SK-N-SH (cell line): Measurements from ENCODE around the gene CES3. TPM values are rescaled to one million over a fixed set of nuclear protein-coding genes. Genes with fewer than 3 reads are reported as not detected.
"Not testable (repeated sequence)": the region's sequence is repeated elsewhere in the genome, so short reads cannot be mapped to it uniquely, and the experiment has no call there.

ENCODE experiments used
- CTCF ChIA-PET: fragments of 300-600, 350-600 bp; formaldehyde crosslinking; extraction: SDS; loops from one replicate; lab custom pipeline; 2021; lab: Yijun Ruan, JAX
- POLR2A ChIA-PET: fragments of 350-600 bp; sonication (Branson Sonifier 250); formaldehyde crosslinking; extraction: SDS; loops from one replicate; lab custom pipeline; 2020; ENCODE audit warnings: antibody characterized with exemption, inconsistent platforms; lab: Yijun Ruan, JAX
- DNase-seq: peaks from one replicate; pipeline ENCODE4 v3.0.0; 2012
- H2AFZ ChIP-seq: fragments of 200-600 bp; sonication (generic); 2 replicates; pipeline ENCODE4 v1.8.1; 2016; ENCODE audit warnings: antibody characterized with exemption, mild to moderate bottlenecking, low read depth
- H3F3A ChIP-seq: fragments of 200-600 bp; sonication (generic); replicated peaks from 2 replicates; pipeline ENCODE3; 2016; ENCODE audit warnings: antibody characterized with exemption, mild to moderate bottlenecking; ENCODE audit not compliant: insufficient read depth
- H3K27ac ChIP-seq, 2 experiments: fragments of 200-500 bp in 1 of 2; fragments of 200-600 bp in 1 of 2; sonication (Bioruptor generic) in 1 of 2; sonication (generic), shearing (Covaris generic) in 1 of 2; 2 replicates each; pipeline versions ENCODE4 v1.5.1 to v1.6.1; 2014 to 2016; ENCODE audit warnings: low read depth in 2 of 2, inconsistent platforms in 1 of 2, low read length in 1 of 2, mild to moderate bottlenecking in 1 of 2, mixed read lengths in 1 of 2
- H3K27me3 ChIP-seq: fragments of 200-600 bp; sonication (generic), shearing (Covaris generic); 2 replicates; pipeline ENCODE4 v1.6.1; 2016; ENCODE audit warnings: mixed run types; ENCODE audit not compliant: insufficient read depth
- H3K36me3 ChIP-seq, 2 experiments: fragments of 200-500 bp in 1 of 2; fragments of 200-600 bp in 1 of 2; sonication (Bioruptor generic) in 1 of 2; sonication (generic) in 1 of 2; replicated peaks in 1 of 2; 2 replicates each; pipeline versions ENCODE3 to v1.5.1; 2014 to 2016; ENCODE audit warnings: low read length in 1 of 2, mild to moderate bottlenecking in 1 of 2; ENCODE audit not compliant: insufficient read depth in 2 of 2, control insufficient read depth in 1 of 2
- H3K4me1 ChIP-seq, 2 experiments: fragments of 200-500 bp in 1 of 2; fragments of 200-600 bp in 1 of 2; sonication (Bioruptor generic) in 1 of 2; sonication (generic), shearing (Covaris generic) in 1 of 2; 2 replicates each; pipeline versions ENCODE4 v1.5.1 to v1.6.1; 2014 to 2016; ENCODE audit warnings: low read depth in 1 of 2, low read length in 1 of 2, mixed run types in 1 of 2; ENCODE audit not compliant: insufficient read depth in 2 of 2, control insufficient read depth in 1 of 2
- H3K4me2 ChIP-seq: fragments of 200-600 bp; sonication (generic), shearing (Covaris generic); 2 replicates; pipeline ENCODE4 v1.6.1; 2017; ENCODE audit warnings: mixed run types
- H3K4me3 ChIP-seq, 2 experiments: fragments of 200-500 bp in 1 of 2; fragments of 200-600 bp in 1 of 2; sonication (Bioruptor generic) in 1 of 2; sonication (generic), shearing (Covaris generic) in 1 of 2; 2 replicates each; pipeline versions ENCODE4 v1.5.1 to v1.8.1; 2014 to 2016; ENCODE audit warnings: low read depth in 2 of 2, inconsistent platforms in 1 of 2, low read length in 1 of 2, mild to moderate bottlenecking in 1 of 2, mixed read lengths in 1 of 2, moderate library complexity in 1 of 2
- H3K79me2 ChIP-seq: fragments of 200-600 bp; sonication (generic); 2 replicates; pipeline ENCODE4 v1.8.1; 2017; ENCODE audit warnings: mild to moderate bottlenecking; ENCODE audit not compliant: insufficient read depth
- H3K9ac ChIP-seq: fragments of 200-600 bp; sonication (generic); 2 replicates; pipeline ENCODE4 v1.6.1; 2017; ENCODE audit warnings: mixed run types
- H3K9me2 ChIP-seq: fragments of 200-600 bp; sonication (generic); 2 replicates; pipeline ENCODE4 v1.6.1; 2017; ENCODE audit warnings: mixed run types
- H3K9me3 ChIP-seq: fragments of 200-600 bp; sonication (generic); 2 replicates; pipeline ENCODE4 v1.6.1; 2017; ENCODE audit warnings: mixed run types, mild to moderate bottlenecking, moderate library complexity
- H4K20me1 ChIP-seq: fragments of 200-600 bp; sonication (generic); 2 replicates; pipeline ENCODE4 v1.6.1; 2017; ENCODE audit warnings: mild to moderate bottlenecking, mixed run types; ENCODE audit not compliant: insufficient read depth
- CTCF ChIP-seq: fragments of 200-600 bp; sonication (generic); IDR thresholded peaks from 2 replicates; pipeline ENCODE4 v1.6.1; 2017; ENCODE audit warnings: antibody characterized with exemption, mild to moderate bottlenecking, moderate library complexity
- EP300 ChIP-seq, 2 experiments: IDR thresholded peaks; 2 replicates each; pipeline versions ENCODE4 v1.4.0 to v1.6.1; 2012; ENCODE audit warnings: borderline replicate concordance in 1 of 2, low read depth in 1 of 2, low read length in 1 of 2
- EZH2phosphoT487 ChIP-seq: fragments of 200-600 bp; sonication (generic); IDR thresholded peaks from 2 replicates; pipeline ENCODE4 v1.6.1; 2017; ENCODE audit warnings: low read depth, mixed run types, mild to moderate bottlenecking, antibody characterized with exemption, moderate library complexity, borderline replicate concordance
- FOXM1 ChIP-seq: IDR thresholded peaks from 2 replicates; pipeline ENCODE4 v1.4.0; 2012; ENCODE audit warnings: low read depth, mild to moderate bottlenecking
- IRF3 ChIP-seq: fragments of 150-350 bp; IDR thresholded peaks from 2 replicates; pipeline ENCODE4 v1.6.1; 2016; ENCODE audit warnings: mild to moderate bottlenecking, low read depth, low read length
- MAX ChIP-seq: IDR thresholded peaks from 2 replicates; pipeline ENCODE4 v1.4.0; 2012; ENCODE audit warnings: low read depth
- MXI1 ChIP-seq: IDR thresholded peaks from 2 replicates; pipeline ENCODE4 v1.6.1; 2012; ENCODE audit warnings: mild to moderate bottlenecking, low read depth, low read length, improper control_type of control experiment
- POLR2AphosphoS5 ChIP-seq: IDR thresholded peaks from 2 replicates; pipeline ENCODE4 v1.6.1; 2012; ENCODE audit warnings: low read depth, low read length
- RCOR1 ChIP-seq: fragments of 150-350 bp; IDR thresholded peaks from 2 replicates; pipeline ENCODE4 v1.6.1; 2017; ENCODE audit warnings: antibody characterized with exemption, low read length
- REST ChIP-seq: IDR thresholded peaks from 2 replicates; pipeline ENCODE4 v1.6.1; 2012; ENCODE audit warnings: mild to moderate bottlenecking, low read depth, low read length, moderate library complexity
- SIN3A ChIP-seq: IDR thresholded peaks from 2 replicates; pipeline ENCODE4 v1.6.1; 2012; ENCODE audit warnings: low read depth, mild to moderate bottlenecking, low read length, moderate library complexity, borderline replicate concordance
- SMC3 ChIP-seq: IDR thresholded peaks from 2 replicates; pipeline ENCODE4 v1.6.1; 2012; ENCODE audit warnings: low read depth, low read length, improper control_type of control experiment
- TCF12 ChIP-seq: IDR thresholded peaks from 2 replicates; pipeline ENCODE4 v1.4.0; 2012
- USF1 ChIP-seq: IDR thresholded peaks from 2 replicates; pipeline ENCODE4 v1.4.0; 2012; ENCODE audit warnings: low read depth, borderline replicate concordance
- ZBTB33 ChIP-seq: IDR thresholded peaks from 2 replicates; pipeline ENCODE4 v1.4.0; 2012; ENCODE audit warnings: low read depth, borderline replicate concordance
- WGBS: methylation state at CpG from one replicate; pipeline ENCODE4 v1.1.6; 2017; ENCODE audit warnings: low lambda C conversion rate; 5-methylcytosine and 5-hydroxymethylcytosine counted together
- polyA plus RNA-seq, 3 experiments: library from polyadenylated mRNA; depleted of rRNA; stranded (reverse); fragments of >200 nt; gene quantifications; 2 replicates each; pipeline ENCODE4 v1.2.3, GENCODE V29; 2012

Gene CES3
- polyA plus RNA-seq, 1 of the 3 experiments (the other 2 are of a cell fraction), result 1.4 TPM

GRCh38 chr16:66973716-66974115 lies 12.7 kb downstream of the CES3 start:
- no peak overlapping the region for H3K4me3 ChIP-seq
- no peaks in the 10 kb centered on the region for H3K9me3 ChIP-seq
- no peaks in the 10 kb centered on the region; a peak in 1 of 4 replicates for H3K4me1 ChIP-seq
- CTCF ChIA-PET, result interaction anchor here (0.6 to 6.9 kb wide), 8 partner anchors 13 to 443 kb away, joined by 3 to 103 read pairs (median 3); partner anchors contain the start of genes B3GNT9, CES3 and ZDHHC1
- POLR2A ChIA-PET, result no interaction called here
- H4K20me1 ChIP-seq, result no peaks in the 10 kb centered on the region
- H3K4me2 ChIP-seq, result no peak overlapping the region
- H2AFZ ChIP-seq, result no peak overlapping the region
- no peak overlapping the region for H3K9ac ChIP-seq
- H3K79me2 ChIP-seq, result no peaks in the 10 kb centered on the region
- 64% methylated on average over 3 of the region's 6 CpGs for WGBS
- H3F3A ChIP-seq, result no peaks in the 10 kb centered on the region
- TF ChIP-seq SMC3 (no peak), ZBTB33 (no peak), TCF12 (no peak), REST (no peak), CTCF (no peak), USF1 (no peak), MXI1 (no peak), EP300 (IDR thresholded peaks at IDR 0.05; ENCODE audit: borderline replicate concordance in 1 of 2, low read depth in 1 of 2, low read length in 1 of 2) (no peak), SIN3A (no peak), EZH2phosphoT487 (no peak), POLR2AphosphoS5 (no peak), FOXM1 (no peak), RCOR1 (no peak), IRF3 (no peak), MAX (no peak)
- no peaks in the 10 kb centered on the region for H3K9me2 ChIP-seq
- DNase-seq, result no peak
- H3K27me3 ChIP-seq, result no peaks in the 10 kb centered on the region
- no peak overlapping the region for H3K27ac ChIP-seq
- H3K36me3 ChIP-seq, result no peaks in the 10 kb centered on the region

GRCh38 chr16:66974156-66974931 lies 13.3 kb downstream of the CES3 start:
- not testable (repeated sequence) for H3K27ac ChIP-seq, H3K9ac ChIP-seq

More at GRCh38 chr16:66974156-66974931, 13.3 kb downstream of the CES3 start:
- CTCF ChIA-PET, result interaction anchor here (0.9 to 6.9 kb wide), 9 partner anchors 9 to 442 kb away, joined by 3 to 103 read pairs (median 3); partner anchors contain the start of genes B3GNT9, CES3 and ZDHHC1
- H3K9me3 ChIP-seq, H3K79me2 ChIP-seq, H3K4me1 ChIP-seq, H3K4me3 ChIP-seq, H3K36me3 ChIP-seq, H3F3A ChIP-seq, H3K9me2 ChIP-seq, H3K4me2 ChIP-seq, H4K20me1 ChIP-seq, DNase-seq, H3K27me3 ChIP-seq, H2AFZ ChIP-seq, POLR2A ChIA-PET: not testable (repeated sequence)
- WGBS, result 90% methylated on average over 15 of the region's 32 CpGs
